ENCODE measurements around the gene SOD1.
"Not testable (repeated sequence)": the region's sequence is repeated elsewhere in the genome, so short reads cannot be mapped to it uniquely, and the experiment has no call there.

SOD1 gene

DNA sequence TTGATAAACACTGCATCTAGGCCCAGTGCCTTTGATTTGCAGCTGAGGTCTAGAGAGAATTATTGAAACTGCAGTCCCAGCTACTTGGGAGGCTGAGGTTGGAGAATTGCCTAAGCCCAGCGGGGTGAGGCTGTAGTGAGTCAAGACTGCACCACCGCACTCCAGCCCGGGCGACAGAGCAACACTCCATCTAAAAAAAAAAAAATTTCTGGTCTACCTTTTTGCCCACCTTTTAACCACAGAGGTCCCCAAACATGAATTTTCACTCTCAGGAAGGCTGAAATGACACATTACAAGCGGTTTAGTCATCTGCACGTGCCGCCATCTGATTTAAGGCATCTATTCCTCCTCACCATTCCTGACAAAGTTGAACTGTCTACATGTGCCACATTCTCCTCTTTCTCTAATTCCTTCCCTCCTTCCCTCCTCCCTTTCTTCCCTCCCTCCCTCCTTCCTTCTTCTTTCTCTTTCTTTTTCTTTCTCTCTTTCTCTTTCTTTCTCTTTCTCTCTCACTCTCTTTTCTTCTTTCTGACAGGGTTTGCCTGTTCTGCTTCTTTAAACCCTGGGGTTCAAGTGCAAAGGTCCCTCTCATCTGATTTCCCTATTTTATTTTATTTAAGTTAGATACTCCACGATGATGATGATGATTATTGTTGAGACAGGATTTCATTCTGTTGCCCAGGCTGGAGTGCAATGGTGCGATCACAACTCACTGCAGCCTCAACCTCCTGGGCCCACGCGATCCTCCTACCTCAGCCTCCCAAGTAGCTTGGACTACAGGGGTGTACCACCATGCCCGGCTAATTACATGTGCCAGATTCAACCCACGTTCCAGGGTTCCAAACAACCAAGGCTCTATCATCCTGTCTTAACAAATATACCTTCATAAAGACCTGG is 3.0 kb upstream of the SOD1 start:
- no peak for DNase-seq

DNA sequence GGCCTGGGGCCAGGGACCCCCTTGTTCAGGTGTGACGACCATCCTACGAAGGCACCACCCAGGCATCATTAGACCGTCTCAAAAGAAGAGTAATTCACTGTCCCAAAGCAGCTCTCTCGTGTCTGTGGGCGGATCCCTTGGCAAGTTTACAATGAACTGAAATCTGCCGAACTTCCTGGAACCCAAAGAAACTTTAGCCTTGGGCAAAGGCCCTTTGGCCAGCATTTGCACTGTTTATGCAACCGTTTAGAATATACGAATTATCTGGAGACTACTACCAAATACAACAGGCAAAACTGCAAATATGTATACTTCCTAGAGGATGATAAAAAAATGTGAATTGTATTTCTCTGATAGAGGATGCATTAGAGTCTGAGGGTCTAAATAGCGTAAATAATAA is 1.4 kb upstream of the SOD1 start:
- DNase-seq: no peak

DNA sequence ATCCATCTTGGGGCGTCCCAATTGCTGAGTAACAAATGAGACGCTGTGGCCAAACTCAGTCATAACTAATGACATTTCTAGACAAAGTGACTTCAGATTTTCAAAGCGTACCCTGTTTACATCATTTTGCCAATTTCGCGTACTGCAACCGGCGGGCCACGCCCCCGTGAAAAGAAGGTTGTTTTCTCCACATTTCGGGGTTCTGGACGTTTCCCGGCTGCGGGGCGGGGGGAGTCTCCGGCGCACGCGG is 282 bp upstream of the SOD1 start:
- DNase-seq: no peak

DNA sequence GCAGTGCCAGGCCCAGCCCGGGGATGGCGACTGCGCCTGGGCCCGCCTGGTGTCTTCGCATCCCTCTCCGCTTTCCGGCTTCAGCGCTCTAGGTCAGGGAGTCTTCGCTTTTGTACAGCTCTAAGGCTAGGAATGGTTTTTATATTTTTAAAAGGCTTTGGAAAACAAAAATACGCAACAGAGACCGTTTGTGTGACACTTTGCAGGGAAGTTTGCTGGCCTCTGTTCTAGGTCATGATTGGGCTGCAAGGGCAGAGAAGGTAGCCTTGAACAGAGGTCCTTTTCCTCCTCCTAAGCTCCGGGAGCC is 719 bp downstream of the SOD1 start:
- DNase-seq: no peak

DNA sequence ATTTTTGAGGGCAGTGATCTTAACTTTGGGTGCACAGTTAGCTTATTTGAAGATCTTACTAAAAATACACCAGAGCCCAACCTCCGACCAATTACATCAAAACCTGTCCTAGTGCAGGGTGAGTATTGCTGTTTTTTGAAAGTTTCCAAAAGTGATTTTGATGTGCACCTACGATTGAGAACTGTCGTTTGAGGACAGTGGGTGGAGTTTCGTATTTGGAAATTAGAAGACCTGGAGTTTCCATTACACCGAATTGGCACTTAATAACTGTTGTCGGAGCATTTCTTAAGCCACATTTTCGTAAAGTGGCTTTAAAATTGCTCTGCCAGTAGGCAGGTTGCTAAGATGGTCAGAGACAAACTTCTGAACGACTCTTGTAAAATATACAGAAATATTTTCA is 1.1 kb downstream of the SOD1 start:
- DNase-seq: no peak

DNA sequence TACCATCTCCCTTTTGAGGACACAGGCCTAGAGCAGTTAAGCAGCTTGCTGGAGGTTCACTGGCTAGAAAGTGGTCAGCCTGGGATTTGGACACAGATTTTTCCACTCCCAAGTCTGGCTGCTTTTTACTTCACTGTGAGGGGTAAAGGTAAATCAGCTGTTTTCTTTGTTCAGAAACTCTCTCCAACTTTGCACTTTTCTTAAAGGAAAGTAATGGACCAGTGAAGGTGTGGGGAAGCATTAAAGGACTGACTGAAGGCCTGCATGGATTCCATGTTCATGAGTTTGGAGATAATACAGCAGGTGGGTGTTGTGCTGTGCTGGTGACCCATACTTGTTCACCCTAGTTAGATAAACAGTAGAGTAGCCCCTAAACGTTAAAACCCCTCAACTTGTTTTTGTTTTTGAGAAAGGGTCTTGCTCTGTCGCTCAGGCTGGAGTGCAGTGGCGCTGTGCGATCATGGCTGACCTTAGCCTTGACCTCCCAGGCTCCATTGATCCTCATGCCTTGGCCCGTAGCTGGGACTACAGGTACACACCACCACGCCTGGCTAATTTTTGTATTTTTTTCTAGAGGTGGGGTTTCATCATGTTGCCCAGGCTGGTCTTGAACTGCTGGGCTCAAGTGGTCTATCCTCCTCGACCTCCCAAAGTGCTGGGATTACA is 4.2 kb downstream of the SOD1 start:
- DNase-seq: no peak

DNA sequence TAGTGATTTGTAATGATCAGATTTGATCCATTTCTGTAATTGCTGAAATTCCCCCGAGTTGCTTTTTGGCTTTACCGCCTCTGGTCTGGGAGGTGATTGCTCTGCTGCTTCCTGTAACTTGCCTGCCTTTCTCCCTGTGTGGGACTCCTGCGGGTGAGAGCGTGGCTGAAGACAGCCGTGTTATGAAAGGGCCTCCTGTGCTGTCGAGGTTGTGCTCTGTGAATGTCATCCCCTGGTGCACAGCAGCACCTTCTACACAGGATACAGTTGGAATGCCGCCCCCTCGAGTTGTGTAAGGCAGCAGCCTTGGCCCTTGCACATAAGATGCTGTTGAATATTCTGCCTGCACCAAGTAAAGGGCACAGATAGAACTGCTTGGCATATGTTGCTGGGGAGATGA is 5.9 kb downstream of the SOD1 start:
- DNase-seq: no peak

DNA sequence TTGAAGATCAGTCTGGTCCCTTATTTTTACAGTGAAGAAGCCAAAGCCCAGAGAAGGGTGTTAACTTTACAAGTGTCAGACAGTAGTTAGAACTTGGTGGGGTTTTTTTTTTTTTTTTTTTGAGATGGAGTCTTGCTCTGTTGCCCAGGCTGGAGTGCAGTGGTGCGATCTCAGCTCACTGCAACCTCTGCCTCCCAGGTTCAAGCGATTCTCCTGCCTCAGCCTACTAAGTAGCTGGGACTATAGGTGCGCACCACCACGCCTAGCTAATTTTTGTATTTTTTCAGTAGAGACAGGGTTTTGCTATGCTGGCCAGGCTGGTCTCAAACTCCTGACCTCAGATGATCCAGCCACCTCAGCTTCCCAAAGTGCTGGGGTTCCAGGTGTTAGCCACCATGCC is 6.4 kb downstream of the SOD1 start:
- DNase-seq: not testable (repeated sequence)

DNA sequence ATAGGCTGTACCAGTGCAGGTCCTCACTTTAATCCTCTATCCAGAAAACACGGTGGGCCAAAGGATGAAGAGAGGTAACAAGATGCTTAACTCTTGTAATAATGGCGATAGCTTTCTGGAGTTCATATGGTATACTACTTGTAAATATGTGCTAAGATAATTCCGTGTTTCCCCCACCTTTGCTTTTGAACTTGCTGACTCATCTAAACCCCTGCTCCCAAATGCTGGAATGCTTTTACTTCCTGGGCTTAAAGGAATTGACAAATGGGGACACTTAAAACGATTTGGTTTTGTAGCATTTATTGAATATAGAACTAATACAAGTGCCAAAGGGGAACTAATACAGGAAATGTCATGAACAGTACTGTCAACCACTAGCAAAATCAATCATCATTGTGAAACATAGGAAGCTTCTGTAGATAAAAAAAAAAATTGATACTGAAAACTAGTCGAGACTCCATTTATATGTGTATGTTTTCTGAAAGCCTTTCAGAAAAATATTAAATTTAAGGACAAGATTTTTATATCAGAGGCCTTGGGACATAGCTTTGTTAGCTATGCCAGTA is 7.0 kb downstream of the SOD1 start:
- no peak for DNase-seq

DNA sequence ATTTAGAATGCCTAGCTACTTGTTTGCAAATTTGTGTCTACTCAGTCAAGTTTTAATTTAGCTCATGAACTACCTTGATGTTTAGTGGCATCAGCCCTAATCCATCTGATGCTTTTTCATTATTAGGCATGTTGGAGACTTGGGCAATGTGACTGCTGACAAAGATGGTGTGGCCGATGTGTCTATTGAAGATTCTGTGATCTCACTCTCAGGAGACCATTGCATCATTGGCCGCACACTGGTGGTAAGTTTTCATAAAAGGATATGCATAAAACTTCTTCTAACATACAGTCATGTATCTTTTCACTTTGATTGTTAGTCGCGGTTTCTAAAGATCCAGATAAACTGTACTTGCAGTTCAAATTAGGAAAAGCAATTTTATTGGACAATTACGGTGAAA is 7.6 kb downstream of the SOD1 start:
- DNase-seq: no peak

DNA sequence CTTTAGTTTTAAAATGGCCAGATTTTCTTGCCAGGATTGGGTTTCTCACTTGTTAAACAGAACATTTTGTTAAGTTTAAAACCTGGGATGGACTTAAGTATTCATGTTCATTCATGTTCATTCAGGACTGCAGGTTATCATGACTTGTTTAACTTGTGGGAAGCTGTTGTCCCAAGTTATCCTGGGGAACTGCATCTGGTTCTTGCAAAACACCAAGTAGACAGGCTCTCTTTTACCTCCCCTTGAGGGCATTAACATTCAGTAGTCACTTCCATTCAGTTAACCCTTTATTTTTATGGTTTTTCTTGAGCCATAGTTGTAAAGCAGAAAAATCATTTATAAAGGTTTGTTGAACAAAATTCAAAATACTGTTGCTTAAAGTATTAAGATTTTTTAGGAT is 8.1 kb downstream of the SOD1 start:
- no peak for DNase-seq

DNA sequence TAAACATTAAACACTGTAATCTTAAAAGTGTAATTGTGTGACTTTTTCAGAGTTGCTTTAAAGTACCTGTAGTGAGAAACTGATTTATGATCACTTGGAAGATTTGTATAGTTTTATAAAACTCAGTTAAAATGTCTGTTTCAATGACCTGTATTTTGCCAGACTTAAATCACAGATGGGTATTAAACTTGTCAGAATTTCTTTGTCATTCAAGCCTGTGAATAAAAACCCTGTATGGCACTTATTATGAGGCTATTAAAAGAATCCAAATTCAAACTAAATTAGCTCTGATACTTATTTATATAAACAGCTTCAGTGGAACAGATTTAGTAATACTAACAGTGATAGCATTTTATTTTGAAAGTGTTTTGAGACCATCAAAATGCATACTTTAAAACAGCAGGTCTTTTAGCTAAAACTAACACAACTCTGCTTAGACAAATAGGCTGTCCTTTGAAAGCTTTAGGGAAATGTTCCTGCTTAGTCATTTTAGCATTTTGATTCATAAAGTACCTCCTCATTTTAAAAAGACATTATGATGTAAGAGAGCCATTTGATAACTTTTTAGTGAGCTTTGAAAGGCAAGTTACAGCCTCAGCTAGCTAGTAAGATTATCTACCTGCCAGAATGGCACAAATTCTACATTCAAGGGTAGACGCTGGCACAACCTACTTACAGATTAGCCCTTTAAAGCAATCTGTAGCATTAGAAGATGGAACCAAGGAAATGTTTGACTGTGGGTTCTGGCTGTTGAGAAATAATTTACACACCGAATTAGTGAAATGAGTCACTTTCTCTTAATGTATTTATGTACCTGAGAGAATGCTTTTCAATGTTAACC is 9.4 kb downstream of the SOD1 start:
- DNase-seq: no peak

DNA sequence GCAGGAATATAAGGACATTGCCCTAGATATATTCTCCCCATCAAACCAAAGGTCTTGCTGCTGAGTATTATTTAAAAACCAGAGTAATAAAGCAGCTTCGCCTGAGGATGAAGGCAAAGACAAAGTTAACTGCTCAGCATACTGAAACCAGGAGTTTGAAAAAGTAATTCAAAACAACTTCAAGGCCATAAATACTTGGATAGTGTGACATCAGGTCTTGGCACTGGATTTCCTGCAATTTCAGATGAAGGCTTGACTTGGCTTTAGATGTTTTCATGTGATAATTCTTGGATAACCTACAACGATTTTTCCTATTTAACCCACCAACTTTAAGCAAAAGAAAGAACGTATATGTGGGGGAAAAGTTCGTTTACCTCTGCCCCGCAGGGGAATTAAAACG is 10.6 kb downstream of the SOD1 start:
- DNase-seq: no peak

DNA sequence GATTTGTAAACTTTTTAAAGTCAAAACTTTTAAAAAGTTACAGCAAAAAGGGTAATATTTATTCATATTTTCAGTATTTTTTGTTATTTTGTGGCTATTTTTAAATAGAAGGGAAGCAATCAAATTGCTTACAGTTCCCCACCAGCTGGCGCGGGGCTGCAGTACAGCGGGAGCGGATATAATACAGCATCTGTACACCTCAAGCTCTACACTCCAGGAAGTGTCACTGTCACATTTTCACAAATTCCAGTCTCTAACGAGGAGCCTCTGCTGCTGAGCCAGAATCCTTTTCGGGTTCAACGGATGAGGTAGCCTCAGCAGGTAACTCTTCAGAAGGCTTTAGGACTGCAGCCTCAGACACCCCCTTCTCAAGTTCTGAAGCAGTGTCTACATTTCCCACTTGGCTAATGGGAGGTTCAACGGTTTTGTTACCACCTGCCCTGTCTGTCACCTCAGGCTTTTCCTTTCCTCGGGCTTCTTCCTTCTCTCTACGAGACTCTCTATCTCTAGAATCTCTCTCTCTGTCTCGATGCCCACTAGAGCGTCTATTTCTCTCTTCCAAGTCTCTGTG is 11.7 kb downstream of the SOD1 start:
- no peak for DNase-seq

DNA sequence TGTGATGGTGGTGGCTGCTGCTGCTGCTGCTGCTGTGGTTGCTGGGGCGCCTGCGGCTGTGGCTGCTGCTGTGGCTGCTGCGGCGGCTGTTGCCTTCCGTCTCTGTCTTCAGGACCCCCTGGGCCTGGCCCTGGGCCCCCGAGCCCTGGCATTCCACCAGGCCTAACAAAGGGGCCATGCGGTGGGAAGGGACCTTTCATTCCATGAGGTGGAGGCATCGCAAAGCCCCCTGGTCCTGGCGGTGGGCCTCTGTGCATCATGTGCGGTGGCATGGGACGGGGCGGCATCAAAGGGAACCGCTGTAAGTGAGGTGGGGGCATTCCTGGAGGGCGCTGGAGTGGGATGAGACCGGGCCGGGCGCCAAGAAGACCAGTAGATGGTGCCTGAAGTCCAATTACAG is 12.4 kb downstream of the SOD1 start:
- no peak for DNase-seq

DNA sequence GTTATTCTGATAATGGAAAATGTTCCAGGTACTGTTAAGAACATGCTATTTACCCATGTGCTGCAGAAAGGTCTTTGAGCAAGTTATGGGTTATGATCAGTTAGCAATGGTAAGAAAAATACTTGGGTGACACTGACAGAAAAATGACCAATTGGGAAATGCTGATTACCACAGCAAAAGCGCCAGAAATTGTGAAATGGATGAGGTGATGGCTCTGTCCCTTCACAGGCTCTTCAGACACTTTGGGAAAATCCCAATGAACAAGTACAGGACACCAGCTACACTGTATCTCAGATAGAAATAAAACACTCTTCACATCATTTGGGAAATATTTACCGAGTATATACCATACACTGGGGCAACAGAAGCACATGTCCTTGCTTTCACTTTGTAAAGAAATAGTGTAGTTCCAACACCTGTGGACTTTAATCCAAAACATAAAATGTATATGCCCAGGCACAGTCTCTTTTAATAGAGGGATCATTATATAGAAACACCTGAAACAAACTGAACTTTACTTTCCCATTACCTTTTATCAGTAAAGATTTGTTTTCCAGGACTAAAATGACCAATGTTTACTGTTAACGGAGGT is 13.9 kb downstream of the SOD1 start:
- no peak for DNase-seq

DNA sequence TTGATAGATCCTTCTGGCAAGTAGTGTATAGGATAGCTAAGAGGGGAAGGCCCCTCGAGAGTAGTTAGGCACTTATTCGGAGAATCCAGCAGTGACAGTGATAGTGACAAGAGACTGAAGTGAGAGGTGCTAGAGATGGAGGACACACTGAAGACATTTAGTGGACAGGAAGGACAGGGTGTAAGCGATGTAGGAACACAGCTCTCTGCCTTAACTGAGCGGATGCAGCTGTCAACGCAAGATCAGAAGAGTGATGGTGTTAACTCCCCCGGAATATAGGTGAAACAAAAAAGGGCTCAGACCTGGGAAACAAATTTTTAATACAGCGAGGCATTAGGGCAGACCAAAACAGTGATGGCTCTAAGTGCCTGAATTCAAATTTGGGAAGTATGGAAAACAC is 15.8 kb downstream of the SOD1 start:
- no peak for DNase-seq

DNA sequence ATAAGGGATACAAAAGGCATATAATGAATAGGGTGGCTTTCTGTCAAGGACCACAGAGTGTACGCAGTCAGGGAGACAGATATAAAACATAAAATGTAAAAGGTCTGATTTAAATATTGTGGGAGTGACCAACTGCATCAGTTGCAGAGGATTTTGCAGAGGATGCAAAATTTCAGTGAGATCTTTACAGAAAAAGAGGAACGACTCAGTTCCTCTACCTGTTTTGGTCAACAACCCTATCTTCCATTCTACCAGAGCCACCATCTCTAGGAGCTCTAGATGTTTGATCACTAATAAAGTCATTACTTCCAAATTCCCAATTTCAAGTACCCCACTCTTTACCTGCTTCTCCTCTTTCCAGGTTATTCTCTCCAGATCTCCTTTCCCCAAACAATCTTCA is 16.5 kb downstream of the SOD1 start:
- DNase-seq: no peak

DNA sequence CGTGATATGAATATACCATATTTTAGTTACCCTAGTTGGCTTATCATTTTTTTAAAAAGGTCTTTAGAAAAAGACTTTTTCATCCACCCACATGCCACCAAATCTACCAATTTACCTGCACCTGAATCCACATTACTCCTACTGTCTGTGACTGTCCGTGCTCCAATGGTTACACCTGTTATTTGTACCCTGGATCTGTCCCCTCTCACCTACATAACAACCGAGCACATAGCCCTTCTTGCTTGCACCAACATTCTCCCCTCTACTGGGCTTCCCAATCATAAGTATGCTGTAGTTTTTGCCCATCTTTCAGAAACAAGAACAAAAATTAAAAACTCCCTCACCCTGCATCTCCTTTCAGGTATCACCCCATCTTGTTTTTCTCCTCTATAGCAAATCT is 17.6 kb downstream of the SOD1 start:
- no peak for DNase-seq

DNA sequence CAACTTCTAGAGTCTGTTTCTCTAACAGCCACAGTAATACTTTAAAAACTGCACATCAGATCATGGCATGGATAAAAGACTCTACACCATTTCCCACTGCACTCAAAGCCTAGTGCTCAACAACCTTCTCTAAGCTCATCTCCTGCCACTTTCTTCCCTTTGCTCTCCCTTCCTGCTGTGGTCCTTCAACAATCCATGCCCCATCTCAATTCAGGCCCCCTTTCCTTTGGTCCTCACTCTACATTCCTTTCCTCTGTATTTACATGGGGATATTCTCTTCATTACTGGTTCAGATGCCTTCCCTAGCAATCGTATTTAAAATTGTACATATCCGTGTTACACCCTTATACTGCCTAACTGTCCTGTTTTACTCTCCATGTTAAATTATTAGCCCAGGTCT is 19.0 kb downstream of the SOD1 start:
- DNase-seq: no peak

DNA sequence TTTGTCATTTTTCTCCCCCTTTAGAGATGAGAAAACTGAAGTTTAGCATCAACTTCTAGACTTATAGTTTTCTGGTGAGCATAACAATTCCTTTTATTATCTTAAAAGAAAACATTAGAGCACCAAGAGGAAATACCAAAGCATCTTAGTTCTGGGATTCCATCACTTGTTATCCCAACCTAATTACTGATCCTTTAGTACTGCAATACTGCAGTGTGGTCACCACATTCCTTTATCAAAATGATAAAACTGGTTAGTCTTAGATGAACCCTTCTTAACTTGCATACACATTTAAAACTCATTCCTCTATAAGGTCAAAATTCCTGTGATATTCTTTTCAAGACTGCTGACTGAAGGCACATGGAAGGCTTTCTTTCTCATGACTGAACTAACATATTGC is 23.1 kb downstream of the SOD1 start:
- no peak for DNase-seq

DNA sequence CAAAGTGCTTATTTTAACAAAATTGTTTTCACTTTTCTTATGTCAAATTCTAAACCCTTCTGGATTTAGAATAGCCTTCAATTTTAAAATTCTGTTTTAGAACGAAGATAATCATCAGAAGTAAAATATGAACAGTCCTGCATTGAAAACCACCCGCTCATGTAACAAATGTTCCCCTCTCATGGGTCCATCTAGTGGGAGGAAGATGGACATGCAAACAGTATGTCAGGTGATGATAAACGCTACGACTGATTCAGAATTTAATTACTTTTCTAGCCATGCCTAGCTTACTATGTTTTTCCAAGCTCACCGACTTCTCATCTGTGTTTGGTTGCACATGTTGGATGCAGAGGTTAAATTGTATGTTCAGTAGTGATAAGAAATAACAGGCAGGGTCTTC is 23.5 kb downstream of the SOD1 start:
- DNase-seq: no peak

DNA sequence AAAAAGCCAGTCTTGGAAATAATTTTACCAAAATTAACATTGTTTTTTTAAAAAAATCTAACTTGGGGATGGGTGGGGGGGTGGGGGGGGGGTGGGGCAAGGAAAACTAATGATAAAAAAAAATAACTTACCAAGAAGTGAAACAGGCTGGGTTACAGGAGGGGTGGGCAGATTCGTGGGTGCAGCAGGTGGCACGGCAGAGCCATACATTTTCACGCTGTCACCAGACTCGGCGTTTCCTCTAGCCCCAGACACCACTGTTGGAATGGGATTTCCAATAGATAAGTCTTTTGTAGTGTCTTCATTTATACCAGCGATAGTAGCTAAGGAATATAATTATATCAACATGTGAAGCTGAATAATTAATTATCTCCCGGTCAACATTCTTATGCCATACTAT is 25.4 kb downstream of the SOD1 start:
- no peak for DNase-seq
